ENCODE measurements around the gene OR51B4. TPM values are rescaled to one million over a fixed set of nuclear protein-coding genes. Genes with fewer than 3 reads are reported as not detected.
"Not testable (repeated sequence)": the region's sequence is repeated elsewhere in the genome, so short reads cannot be mapped to it uniquely, and the experiment has no call there.

The OR51B4 gene, protein sequence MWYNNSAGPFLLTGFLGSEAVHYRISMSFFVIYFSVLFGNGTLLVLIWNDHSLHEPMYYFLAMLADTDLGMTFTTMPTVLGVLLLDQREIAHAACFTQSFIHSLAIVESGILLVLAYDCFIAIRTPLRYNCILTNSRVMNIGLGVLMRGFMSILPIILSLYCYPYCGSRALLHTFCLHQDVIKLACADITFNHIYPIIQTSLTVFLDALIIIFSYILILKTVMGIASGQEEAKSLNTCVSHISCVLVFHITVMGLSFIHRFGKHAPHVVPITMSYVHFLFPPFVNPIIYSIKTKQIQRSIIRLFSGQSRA
- total RNA-seq (2014; rRNA removed) = not detected in 2 replicates
- polyA plus RNA-seq (2012) = not detected

DNA sequence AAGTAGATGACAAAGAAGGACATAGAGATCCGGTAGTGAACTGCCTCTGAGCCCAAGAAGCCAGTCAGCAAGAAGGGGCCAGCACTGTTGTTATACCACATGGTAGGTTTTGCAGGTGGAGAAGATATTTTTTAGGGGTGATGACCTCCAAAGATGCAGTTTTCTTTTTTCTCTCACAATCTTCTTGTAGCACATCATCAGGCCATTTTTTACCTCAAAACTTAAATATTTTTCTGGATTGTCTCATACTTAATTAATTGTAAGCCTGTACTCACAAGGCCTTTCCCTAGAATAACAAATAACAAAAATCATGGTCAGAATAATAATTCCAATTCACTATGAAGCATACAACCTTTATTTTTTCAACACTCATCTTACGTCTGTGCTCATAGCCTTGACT lies at the start of gene OR51B4:
TSS of gene OR51B4 (minus strand) at position 101 of the 400 bp plus-strand sequence. CDS start at position 101, 0 bp downstream.
- DNase-seq (ENCODE audit: low read depth) = no peak

DNA sequence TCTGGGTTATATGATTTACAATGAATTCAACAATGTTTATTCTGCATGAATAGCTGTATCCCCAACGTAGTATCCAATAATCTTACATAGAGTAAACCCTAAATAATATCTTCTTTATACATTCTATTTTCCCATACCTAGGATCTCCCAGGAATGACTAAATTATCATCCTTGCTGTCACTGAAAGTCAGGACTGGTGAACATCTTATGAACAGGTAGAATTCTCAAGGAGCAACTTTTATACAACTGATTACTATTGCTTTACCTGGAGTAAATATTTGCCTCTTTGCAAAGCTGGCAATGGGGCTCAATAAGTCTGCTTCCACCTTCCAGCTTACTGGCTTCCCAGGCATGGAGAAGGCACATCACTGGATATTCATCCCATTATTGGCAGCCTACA lies 49.5 kb upstream of the OR51B4 start, which contains the start of gene OR51B6:
TSS of gene OR51B6 (plus strand) at position 301 of the 400 bp plus-strand sequence. CDS start at position 301, 0 bp downstream.
- DNase-seq (ENCODE audit: low read depth) = no peak

DNA sequence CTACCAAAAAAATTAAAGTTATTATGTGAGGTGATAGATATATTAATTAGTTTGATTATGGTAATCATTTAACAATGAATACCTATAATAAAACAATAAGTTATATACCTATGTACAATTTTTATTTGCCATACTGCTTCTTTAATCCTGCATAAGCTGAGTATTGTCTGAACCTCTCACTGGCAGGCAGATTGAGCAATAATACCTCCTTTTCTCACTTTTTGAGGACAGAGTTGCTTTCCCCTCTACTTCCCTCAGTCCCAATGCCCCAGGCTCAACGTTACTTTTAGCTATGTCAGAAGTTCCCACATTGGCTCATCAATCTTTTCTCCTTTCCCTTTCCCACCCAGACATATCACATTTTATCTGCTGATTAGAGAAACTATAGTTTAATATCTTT lies 47.8 kb upstream of the OR51B4 start:
- no peak for DNase-seq (ENCODE audit: low read depth)

DNA sequence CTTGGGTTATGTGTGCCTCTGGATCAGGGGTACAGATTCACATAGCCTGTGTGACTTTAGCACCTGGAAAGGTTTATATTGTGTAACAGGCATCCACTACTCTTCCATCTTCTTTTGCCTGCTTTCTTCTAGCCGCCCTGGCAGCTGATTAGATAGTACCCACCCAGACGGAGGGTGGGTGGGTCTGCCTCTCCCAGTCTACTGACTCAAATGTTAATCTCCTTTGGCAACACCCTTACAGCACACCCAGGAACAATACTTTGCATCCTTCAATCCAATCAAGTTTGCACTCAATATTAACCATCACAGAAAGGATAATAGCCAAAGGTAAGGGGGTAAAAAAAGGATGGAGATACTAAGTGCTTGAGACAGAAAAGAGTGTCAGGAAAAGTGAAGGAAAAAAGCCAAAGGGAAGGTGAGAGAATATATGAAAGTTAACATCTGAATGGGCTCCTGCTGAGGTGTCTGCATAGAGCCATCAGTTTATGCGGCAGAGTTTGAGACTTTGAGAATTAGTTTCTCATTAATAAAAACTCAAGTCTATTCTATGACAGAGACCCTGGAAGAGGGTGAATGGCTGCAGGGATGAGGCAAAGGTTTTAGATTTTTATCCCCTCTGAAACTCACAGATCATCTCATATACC lies 46.9 kb upstream of the OR51B4 start:
- DNase-seq (ENCODE audit: low read depth) = no peak

DNA sequence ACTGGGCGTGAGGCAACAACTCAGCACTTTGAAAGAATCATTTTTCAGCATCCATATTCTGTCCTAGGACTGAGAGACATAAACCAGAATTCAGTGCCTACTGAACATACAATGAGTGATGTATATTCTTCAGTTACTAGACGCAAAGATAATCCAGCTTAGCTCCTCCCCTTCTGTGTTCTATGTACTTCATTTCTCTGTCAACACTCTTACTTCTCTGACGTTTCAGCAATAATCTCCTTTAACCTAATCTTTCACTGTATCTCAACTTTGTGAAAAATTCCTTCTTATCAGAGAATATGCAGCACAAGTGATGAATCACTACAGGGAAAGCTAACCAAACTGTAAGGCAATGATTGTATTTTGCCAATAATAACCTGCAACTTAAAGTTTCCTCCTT lies 44.1 kb upstream of the OR51B4 start:
- DNase-seq (ENCODE audit: low read depth) = no peak

DNA sequence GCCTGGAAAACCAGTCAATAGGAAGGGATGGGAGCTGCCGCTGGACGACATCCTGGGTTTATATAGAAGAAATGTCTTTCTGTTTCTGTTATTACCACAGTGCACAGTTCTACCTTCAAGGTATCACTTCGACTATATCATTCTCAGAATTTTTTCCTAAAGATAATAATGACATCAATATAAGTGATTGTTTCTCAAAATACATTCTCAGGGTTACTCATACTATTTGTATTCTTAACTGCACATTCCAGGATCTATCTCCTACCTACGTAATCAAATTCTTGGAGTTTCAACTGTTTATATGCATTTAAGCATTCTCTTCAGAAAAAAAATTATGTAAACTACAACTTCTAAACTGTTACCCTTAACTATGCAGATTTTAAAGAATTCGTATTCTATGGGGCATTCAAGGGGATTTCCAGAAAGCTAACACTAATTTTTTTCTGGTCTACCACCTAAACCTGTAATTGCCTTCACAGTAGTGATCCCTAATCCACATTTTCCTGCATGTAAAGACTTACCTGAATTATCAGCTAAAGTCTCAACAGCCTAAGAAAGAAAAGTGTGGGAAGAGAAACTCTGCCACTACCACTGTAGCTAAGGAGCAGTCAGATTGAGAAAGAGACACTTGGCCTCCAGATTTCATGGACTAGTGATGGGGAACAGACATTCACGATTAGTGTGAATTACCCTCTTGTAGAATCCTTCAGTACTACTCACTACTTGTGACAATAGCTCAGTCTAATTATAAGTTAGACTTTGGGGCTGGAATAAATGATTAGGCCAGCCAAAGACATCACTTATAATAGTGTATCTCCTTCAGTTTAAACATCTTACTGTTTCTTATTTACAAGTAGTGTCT lies 42.0 kb upstream of the OR51B4 start, which contains the start of gene OR51B5:
TSS of gene OR51B5 (minus strand) at position 51 of the 862 bp plus-strand sequence. CDS start at position 51, 0 bp downstream.
- DNase-seq (ENCODE audit: low read depth) = no peak

DNA sequence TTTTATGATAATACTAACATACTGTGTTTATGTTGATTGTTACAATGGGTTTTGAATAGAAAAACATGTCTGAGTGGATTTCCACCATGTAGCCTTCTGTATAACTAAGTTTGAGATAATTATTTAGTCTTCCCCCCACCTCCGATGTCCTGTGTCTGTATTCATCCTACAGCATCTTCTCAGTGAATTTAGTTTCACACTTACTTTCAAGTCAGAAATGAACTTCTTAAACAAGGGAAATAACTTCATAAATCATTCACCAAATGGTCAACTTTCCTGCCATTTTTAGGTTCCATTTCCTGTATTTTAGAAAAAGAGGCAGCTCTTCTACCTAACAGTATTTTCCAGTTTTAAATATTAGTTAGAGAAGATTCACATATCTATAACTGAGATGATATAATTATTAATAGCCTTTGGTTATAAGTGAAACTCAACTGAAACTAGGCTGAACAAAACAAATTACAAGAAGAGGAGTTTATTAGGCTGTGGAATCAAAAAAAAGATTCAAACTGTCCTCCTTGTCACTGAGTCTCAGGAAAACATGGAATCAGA lies 38.1 kb upstream of the OR51B4 start:
- DNase-seq (ENCODE audit: low read depth) = no peak

DNA sequence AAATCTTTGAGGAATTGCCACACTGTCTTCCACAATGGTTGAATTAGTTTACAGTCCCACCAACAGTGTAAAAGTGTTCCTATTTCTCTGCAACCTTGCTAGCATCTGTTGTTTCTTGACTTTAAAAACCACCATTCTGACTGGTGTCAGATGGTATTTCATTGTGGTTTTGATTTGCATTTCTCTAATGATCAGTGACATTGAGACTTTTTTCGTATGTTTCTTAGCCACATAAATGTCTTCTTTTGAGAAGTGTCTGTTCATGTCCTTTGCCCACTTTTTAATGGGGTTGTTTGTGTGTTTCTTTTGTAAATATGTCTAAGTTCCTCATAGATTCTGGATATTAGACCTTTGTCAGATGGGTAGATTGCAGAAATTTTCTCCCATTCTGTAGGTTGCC lies 35.5 kb upstream of the OR51B4 start:
- DNase-seq (ENCODE audit: low read depth) = not testable (repeated sequence)

DNA sequence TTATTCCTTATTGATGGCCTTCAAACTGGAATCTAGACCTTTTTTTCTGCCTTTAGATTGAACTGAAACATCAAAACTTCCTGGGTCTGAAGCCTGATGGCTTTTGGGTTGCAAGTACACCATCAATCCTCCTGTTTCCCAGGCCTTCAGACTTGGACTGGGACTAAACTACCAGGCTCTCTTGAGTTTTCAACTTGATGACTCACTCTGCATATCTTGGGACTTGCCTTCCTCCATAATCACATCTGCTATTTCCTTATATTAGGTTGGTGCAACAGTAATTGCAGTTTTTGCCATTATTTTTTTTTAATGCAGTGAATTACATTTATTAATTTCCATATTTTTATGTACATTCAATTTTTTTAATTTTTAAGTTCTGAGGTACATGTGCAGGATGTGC lies 34.6 kb upstream of the OR51B4 start:
- DNase-seq (ENCODE audit: low read depth) = no peak

DNA sequence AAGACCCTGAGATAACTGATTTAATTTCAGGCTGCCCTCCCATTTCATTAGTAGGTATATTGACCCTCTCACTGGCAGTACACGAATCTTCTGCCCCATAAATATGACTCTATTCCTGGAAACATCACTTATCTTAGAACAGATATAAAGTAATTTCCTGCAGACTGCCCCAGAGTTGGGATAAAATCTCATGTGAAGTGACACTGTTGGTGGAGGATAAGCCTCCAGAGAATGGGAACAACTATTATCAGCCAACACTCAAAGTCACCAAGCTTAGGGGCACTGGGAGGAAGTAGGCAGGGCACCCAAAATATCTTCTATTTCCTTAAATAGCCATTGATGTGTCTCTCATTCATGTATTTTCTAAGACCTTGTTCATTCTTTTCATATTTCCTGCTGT lies 33.4 kb upstream of the OR51B4 start:
- DNase-seq (ENCODE audit: low read depth) = no peak

DNA sequence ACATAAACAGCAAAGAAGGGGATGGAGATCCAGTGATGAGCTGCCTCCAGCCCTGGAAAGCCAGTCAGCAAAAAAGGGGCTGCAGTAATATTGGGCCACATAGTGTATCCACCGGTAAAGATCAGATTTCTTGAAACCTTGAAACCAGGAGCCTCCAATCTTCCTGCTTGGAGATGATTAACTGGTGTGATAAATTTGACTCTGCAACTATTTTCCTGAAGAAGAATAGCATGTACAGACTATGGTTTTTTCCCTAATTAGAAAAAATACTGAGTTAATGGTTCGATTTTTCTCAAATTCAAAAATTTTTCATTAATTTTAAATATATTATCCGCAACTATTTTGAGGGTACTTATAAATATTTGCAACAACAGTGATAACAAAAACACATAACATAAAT lies 22.5 kb upstream of the OR51B4 start, which contains the start of gene OR51B2:
TSS of gene OR51B2 (minus strand) at position 101 of the 400 bp plus-strand sequence. CDS start at position 101, 0 bp downstream.
- DNase-seq (ENCODE audit: low read depth) = no peak

DNA sequence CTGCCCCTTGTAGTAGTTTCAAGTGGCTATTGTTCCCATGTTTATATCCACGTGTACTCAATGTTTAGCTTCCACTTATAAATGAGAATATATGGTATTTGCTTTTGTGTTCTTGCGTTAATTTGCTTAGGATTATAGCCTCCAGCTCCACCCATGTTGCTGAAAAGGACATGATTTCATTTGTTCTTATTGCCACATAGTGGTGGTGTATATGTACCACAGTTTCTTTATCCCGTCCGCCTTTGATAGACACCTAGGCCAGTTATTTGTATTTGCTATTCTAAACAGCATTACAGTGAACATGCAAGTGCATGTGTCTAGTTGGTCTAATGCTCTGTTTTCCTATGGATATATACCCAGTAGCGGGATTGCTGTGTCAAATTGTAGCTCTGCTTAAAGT lies 15.5 kb upstream of the OR51B4 start:
- DNase-seq (ENCODE audit: low read depth) = no peak

DNA sequence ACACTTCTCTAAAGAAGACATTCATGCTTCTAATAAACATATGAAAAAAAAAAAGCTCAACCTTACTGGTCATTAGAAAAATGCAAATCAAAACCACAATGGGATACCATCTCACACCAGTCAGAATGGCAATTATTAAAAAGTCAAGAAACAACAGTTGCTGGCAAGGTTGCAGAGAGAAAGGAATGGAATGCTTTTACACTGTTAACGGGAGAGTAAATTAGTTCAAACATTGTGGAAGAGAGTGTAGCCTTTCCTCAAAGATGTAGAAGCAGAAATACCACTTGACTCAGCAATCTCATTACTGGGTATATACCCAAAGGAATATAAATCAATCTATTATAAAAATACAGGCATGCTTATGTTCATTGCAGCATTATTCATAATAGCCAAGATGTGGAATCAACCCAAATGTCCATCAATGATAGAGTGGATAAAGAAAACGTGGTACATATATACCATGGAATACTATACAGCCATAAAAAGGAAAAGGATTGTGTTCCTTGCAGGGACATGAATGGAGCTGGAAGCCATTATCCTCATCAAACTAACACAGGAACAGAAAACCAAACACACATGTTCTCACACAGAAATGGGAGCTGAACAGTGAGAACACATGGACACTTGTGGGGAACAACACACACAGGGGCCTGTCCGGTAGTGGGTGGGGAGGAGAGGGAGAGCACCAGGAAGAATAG lies 11.7 kb upstream of the OR51B4 start:
- DNase-seq (ENCODE audit: low read depth) = not testable (repeated sequence)

DNA sequence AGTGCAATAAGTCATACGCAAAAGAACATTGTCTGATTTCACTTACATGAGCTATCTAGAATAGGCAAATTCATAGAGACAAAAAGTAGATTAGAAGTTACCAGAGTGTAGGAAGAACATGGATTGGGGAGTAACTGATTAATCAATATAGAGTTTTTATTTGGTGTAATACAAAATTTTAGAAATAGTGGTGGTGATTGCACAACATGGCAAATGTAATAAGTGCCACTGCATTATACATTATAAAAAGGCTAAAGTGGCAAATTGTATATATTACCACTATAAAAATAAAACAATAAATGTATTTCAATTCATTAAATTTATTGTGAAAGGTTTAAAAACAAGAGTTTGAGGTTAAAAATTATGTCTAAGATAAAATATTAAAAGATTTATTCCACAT lies 8.7 kb upstream of the OR51B4 start:
- DNase-seq (ENCODE audit: low read depth) = no peak

DNA sequence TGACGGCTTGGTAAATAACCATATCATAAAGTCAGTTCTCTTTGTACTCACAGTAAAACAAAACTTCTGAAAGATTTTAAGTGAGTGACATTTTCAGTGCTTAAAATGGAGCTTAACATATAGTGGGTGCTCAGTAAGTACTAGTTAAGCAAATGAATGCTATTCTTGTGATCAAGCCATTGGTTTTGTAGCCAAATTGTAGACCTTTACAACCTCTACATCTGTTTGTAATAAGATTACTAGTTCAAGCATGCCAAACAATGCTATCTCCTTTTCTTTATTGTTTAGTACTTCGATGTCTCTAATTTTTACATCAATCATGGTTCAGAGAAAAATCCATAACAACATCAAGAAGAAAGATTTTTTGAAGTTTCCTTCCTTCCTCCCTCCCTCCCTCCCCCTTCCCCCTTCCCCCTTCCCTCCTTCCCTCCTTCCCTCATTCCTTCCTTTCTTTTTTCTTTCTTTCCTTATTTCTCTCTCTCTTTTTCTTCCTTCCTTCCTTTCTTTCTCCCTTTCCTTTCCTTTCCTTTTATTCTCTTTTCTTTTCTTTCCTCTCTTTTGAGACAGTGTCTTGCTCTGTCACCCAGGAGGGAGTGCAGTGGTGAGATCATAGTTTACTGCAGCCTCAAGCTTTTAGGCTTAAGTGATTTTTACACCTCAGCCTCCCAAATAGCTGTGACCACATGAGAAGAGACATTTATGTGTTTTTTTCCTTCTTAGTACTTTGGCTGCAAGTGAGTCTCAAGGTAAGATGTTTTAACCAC lies 5.7 kb upstream of the OR51B4 start:
- DNase-seq (ENCODE audit: low read depth) = no peak

DNA sequence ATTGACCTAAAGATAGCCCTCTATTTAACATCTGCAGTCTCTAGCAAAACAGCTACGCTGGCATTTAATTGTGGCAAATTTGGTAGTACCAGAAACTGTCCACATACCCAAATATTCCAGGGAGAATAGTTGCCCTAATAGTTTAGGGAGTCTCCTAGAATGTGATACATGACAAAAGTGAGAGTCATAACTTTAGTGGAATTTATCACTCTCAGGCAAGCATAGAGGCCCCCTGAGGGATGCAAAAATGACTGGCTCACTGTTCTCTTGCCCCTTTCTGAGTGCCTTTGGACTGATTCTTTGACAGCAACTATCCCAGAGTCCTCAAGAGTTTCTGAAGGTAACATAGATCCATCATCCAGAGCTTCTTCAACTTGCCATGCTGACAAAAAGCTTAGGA lies 2.3 kb upstream of the OR51B4 start:
- DNase-seq (ENCODE audit: low read depth) = no peak

DNA sequence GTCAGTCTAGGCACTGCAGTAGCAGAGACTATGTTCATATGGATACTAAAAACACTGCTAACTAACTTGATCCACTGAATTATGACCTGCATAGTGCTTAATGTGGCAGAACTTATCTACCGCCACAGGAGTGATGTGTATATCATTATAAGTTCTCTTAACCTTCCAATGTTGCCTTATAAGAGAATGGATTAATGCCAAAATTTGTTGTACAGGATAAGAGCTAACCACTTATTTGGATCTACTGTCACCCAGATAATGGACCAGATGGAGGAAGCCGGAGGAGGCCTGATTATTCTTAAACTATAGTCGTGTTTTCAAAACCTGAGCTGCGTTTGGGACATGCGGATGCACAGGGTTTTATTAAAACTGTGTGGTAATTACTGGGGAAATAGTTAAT lies 1.9 kb upstream of the OR51B4 start:
- no peak for DNase-seq (ENCODE audit: low read depth)

DNA sequence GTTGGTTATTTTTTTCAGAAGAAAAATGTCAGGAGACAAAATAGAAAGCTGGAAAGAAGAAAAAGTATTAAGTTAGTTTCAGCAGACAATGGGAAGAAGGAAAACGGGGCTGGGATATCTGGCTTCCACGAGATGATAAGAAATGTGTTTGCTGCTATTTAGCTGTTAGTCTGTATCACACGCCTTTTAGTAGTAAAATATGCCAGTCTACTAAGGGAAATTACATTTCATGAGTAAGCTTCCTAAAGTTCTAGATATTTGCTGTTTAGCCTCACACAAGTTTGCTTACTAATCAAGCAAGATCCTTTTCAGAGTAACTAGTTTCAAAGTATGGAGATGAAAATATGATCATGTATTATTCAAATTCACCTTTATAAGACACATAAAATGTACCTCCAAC lies 1.5 kb downstream of the OR51B4 start:
- DNase-seq (ENCODE audit: low read depth) = no peak

DNA sequence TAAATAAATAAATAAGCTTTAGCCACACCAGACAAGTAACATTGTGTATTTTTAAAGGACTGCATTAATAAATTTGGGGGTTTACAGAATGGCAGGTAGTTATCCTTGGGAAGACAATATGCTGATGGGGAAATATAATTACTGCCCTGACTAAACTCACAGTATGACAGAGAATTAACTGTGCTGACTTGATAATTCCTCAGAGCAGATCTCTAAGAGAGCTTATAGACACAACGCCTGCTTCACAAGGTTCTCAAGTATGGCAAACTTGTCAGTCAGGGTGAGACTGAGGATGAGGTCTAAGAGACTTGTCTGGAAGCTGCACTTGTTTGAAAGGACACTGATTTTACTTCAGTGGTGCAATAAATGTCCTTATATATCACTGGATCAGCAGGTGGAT lies 3.3 kb downstream of the OR51B4 start:
- DNase-seq (ENCODE audit: low read depth) = no peak

DNA sequence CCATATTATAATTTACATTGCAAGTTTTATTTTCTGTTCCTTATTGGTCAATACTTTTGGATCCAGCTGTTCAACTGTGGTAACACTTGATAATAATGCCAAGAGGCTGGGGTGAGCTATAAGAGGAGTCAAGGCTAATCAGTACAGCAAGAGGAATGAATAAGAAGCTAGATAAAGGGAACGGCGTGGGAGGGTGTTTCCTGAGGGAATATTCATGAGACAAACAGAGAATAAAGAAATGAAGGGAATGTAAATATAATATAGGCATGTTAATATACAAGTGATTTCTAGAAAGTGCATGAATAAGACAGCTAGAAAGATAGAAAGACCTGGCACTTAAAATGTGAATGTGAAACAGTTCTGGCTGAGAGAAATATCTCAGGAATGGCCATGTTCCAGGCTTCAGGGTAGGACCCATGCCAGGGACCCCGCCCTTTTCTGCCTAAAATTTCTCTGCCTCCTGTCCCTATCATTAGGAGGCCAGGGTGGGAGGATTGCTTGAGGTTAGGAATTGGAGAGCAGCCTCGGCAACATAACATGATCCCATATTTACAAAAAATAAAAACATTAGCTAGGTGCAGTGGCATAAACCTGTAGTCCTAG lies 3.9 kb downstream of the OR51B4 start:
- DNase-seq (ENCODE audit: low read depth) = no peak
